Measurements from ENCODE around the gene ANKUB1.

DNA sequence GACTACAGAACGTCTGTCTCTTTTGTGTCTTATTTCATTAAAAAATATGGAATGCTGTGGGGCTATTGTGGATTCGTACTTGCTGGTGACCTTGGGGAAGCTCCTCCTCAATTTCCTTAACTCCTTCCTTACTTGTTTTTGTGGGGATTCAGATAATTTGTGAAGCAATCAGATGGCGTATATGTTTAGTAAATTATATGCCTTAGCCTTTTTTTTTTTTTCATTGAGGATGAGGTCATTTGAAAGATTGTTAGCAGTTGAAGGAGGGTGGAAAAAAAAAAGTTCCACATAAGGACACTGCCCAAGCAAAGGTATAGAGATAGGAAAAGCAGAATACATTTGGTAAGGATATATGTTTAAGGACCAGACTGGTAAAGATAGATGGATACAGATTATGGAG lies 24.0 kb upstream of the ANKUB1 start:
- TF ChIP-seq, protein P1, sequence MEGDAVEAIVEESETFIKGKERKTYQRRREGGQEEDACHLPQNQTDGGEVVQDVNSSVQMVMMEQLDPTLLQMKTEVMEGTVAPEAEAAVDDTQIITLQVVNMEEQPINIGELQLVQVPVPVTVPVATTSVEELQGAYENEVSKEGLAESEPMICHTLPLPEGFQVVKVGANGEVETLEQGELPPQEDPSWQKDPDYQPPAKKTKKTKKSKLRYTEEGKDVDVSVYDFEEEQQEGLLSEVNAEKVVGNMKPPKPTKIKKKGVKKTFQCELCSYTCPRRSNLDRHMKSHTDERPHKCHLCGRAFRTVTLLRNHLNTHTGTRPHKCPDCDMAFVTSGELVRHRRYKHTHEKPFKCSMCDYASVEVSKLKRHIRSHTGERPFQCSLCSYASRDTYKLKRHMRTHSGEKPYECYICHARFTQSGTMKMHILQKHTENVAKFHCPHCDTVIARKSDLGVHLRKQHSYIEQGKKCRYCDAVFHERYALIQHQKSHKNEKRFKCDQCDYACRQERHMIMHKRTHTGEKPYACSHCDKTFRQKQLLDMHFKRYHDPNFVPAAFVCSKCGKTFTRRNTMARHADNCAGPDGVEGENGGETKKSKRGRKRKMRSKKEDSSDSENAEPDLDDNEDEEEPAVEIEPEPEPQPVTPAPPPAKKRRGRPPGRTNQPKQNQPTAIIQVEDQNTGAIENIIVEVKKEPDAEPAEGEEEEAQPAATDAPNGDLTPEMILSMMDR (IDR thresholded peaks at IDR 0.05): no peak
- TF ChIP-seq POLR2A (IDR thresholded peaks at IDR 0.05): no peak

Measured in right lobe of liver (tissue), 4 donors.